Stimulated activated CD4-positive, alpha-beta T cell treated with anti-CD3 and anti-CD28 coated beads, Interleukin-4, amount 100 ng/mL, for 24 hours (primary cell): ENCODE data around the gene SKA1.
"Not testable (repeated sequence)": the region's sequence is repeated elsewhere in the genome, so short reads cannot be mapped to it uniquely, and the experiment has no call there.

Experiments
- DNase-seq: peaks from one replicate; pipeline ENCODE4 v3.0.0-alpha.2; 2020

Gene SKA1

DNA sequence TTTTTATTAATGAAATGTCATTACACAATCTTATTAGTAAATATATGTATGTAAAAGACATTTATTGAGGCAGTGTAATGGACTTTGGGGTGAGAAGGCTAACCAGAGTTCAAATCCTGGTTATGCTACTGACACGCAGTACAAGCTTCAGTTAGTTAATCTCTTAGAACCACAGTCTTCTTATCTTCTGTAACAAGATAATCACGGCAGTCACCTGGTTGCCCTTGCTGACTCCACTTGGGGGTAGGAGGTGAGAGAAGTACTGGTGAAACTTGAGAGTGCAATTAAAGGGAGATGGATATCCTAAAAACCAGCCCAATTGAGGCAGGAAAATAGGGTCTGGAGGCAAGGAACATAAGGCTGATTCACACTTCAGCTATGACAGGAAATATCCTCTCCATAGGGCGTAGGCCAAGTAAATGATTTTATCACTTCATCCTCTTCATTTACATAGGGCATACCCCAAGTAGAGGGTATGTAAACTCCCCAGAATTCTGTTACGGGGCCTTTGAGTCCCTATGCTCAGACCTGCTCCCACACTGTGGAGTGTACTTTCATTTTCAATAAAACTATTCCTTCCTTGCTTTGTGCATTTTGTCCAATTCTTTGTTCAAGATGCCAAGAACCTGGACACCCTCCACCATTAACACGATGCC is 21.3 kb downstream of the SKA1 start:
- DNase-seq: no peak

DNA sequence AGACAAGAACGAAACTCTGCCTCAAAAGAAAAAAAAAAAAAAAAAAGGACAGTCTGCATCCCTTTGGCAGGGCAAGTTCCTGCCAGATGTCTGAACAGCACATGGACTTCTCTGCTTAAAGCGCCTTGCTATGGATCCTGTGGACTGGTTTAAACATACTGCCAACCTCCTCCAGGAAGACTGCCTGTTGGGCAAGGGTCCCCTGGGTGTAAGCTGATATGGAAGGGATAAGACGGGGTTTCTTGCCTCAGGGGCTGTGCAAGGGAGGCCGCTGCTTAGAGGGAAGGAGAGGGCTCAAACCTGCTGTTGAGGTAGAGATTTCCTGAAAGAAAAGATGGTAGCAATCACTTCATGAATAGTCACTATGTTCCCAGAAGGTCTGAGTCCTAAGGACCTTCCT is 22.2 kb downstream of the SKA1 start:
- no peak for DNase-seq

DNA sequence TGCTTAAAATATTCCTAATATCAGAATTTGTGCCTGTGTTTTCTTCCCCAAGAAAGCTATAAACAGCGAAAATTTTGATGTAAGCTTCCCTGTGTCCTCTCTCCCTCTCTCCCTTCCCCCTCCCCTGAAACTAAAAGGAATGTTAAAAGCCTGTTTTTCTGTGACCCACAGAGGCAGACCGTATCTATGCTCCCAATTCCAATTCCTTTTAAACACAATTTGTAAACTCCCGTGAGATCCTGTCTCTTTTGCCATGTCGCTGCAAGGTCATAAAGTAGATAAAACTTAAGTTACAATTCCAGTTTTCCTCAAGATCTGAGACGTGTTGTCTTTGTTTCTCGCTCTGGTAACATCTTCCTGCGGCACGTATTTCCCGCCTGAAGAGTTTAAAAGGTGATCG is 23.3 kb downstream of the SKA1 start:
- no peak for DNase-seq

DNA sequence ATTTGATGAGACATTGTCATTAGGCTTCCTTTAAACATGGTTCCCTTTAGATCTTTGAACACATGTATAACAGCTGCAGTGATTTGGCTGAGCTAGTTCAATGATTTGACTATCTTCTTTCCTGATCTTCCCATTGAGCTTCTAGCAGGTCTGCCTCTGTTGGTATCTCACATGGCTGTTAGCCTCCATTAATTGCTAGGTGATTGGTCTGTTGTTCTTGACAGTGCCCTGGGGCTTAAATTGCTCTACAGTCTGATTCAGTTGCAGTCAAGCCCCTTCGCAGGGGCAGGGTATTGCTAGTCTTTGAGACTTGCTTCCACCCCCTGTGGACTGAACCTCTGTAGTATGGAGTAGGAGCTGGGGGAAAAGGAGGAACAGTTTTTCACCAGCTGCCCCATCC is 24.1 kb downstream of the SKA1 start:
- no peak for DNase-seq

DNA sequence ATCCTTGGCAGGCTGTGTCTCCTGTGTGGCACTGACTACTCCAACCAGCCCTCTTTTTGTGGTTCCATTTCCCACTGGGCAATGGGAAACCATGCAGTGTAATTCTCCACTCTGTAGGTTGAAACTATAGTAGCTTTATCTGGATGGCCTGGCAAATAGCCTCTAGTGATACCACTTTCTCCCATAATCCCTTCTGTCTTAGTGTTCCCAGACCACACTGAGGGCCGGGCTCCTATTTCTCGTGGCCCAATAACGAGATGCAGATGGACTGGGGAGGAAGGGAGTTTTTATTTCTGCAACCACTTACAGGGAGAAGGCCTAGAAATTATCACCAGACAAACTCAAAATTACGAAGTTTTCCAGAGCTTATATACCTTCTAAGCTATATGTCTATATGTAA is 24.7 kb downstream of the SKA1 start:
- no peak for DNase-seq

DNA sequence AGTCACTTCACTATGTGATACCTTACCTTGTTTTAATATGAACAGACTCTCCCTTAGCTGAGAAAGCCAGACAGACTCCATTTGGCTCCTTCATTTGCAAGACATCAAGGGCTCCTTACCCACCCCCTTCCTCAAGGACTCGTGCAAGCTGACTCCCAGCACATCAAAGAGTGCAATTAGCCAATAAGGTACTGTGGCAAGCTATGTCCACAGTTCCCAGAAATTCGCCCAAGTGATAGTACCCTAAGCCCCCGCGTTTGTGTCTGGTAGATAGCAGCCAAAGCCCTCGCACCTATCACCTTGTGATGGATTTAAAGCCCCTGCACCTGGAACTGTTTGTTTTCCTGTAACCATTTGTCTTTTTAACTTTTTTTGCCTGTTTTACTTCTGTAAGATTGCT is 25.6 kb downstream of the SKA1 start:
- not testable (repeated sequence) for DNase-seq

DNA sequence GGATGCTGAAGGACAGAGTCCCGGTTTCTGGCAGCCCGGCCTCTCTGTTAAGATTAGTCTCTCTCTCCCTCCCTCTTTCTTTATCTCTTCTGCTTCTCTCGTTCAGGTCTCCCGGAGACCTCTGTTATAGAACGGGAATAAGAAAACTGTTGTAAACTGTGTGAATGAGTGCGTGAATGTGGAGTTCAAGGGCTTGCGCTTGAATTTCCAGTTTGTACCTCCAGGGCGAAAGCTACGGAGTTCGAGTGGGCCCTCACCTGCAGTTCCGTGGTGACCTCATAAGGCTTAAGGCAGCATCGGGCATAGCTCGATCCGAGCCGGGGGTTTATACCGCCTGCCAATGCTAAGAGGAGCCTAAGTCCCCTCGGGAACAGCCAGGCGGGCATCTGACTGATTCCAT is 26.4 kb downstream of the SKA1 start:
- DNase-seq: no peak

DNA sequence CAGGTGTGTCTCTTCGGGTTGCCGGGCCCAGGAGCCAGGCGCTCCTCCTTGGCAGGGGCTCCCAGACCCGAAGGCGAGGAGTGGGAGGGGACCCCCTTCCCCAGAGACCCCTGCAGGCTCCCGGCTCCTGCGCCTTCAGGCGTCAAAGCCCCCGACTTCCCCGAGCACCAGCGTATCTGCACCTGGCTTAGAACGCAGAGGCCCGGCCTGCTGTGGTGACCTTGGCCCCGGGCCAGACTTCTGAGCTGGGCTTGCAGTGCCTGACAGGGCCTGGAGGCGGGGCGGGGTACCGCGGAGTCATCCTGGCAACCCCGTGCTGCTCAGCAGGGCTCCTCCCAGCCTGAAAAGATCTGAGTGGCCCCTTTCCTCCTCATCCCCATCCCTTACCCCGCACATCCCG is 27.0 kb downstream of the SKA1 start:
- no peak for DNase-seq

DNA sequence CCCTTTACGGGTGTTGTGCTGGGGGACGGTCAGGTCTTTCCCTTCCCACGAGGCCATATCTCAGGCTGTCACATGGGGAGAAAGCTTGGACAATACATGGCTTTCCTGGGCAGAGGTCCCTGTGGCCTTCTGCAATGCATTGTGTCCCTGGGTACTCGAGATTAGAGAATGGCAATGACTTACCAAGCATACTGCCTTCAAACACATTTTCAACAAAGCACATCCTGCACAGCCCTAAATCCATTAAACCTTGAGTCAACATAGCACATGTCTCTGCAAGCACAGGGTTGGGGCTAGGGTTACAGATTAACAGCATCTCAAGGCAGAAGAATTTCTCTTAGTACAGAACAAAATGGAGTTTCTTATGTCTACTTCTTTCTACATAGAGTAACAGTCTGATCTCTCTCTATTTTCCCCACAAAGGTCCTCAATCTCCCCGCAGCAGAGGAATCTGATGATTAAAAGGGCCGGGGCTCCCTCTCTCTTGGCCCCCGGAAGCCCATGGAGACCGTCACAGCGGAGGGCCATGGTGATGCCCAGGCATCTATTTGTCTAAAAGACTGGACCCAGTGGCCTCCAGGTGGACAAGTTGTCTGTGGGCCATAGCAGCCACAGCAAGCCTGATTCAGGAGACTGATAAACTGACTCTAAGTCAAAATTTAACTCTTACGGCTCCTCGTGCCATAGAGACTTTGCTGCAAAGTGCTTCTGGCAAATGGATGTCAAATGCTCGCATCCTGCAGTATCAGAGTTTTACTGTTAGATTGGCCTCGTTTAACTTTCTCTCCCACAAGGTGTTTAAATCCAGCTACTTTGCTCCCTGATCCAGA is 30.1 kb downstream of the SKA1 start:
- DNase-seq: not testable (repeated sequence)

DNA sequence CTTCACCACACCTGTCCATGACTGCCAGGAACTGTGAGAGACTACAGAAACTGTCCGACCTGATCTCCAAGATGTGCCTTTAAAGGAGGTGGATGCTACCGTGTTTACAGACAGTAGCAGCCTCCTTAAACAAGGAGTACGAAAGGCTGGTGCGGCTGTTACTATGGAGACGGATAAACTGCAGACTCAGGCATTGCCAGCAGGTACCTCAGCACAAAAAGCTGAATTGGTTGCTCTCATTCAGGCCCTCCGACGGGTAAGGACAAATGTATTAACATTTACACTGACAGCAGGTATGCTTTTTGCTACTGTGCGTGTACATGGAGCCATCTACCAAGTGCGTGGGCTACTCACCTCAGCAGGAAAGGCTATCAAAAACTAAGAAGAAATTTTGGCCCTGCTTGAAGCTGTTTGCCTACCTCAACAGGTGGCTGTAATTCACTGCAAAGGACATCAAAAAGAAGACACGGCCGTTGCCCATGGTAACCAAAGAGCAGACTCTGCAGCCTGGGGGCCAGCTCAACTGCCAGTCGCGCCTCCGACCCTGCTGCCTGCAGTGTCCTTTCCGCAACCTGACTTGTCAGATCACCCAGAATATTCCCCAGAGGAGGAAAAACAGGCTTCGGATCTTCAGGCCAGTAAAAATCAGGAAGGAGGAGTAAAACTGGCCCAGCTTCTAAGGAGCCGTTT is 30.9 kb downstream of the SKA1 start:
- no peak for DNase-seq

DNA sequence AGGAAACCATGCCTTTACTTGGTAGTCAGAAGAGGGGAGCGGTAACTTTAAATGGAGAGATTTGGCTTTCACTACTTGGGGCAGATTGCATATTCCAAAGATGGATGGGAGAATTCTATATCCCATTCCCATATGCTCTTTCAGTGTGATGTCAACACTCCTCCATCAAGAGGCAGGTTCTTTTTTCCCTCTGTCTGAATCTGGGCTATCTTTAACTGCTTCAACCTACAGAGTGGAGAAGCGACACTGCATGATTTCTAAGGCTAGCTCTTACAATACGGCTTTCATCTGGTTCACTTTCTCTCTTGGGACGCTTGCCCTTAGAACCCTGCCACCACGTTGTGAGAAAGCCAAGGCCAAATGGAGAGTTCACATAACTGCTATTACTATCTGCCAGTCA is 34.4 kb downstream of the SKA1 start:
- no peak for DNase-seq

DNA sequence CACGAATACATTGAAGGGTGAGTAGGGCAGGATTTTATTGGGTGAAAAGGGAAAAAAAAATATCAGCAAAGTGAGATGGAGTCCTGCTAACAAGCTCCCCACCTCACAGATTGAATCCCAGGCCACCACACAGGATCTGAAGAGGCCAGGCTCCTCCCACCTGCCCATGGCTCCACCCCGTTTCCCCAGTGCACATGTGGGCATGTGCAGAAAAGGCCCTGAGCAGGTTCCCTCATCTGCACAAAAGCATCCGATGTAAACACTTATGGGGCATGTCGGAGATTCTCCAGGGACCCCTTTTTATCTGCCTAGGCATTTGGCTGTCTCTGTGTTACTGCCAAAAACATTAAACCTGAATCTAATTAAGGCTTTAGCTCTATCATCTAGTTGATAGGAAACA is 35.2 kb downstream of the SKA1 start:
- DNase-seq: no peak

DNA sequence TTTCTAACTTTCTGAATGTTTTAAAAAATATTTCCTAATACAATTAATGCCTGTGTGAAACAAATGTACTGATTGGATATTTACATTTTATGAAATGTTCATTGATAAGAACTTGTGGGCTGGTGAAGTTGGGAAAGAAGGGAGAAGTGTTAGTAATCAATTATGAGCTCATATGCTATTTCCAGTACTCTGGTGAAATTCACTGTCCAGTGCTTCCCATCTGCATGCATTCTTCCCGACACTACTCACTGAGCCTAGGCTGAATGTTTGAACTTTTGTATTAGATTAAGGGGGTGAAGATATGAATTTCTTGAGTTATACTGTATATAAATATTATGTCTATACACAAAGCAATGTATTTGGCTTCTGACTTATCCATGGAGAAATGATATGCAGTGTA is 36.0 kb downstream of the SKA1 start:
- DNase-seq: no peak

DNA sequence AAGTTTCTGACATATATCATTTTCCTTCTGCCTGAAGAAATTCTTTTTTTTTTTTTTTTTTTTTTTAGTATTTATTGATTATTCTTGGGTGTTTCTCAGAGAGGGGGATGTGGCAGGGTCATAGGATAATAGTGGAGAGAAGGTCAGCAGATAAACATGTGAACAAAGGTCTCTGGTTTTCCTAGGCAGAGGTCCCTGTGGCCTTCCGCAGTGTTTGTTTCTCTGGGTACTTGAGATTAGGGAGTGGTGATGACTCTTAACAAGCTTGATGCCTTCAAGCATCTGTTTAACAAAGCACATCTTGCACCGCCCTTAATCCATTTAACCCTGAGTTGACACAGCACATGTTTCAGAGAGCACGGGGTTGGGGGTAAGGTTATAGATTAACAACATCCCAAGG is 42.0 kb downstream of the SKA1 start:
- not testable (repeated sequence) for DNase-seq

DNA sequence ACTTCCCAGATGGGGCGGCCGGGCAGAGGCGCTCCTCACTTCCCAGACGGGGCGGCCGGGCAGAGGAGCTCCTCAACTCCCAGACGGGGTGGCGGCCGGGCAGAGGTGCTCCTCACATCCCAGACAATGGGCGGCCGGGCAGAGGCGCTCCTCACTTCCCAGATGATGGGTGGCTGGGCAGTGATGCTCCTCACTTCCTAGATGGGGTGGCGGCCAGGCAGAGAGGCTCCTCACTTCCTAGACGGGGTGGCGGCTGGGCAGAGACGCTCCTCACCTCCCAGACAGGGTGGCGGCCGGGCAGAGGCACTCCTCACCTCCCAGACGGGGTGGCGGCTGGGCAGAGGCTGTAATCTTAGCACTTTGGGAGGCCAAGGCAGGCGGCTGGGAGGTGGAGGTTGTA is 42.9 kb downstream of the SKA1 start:
- not testable (repeated sequence) for DNase-seq

DNA sequence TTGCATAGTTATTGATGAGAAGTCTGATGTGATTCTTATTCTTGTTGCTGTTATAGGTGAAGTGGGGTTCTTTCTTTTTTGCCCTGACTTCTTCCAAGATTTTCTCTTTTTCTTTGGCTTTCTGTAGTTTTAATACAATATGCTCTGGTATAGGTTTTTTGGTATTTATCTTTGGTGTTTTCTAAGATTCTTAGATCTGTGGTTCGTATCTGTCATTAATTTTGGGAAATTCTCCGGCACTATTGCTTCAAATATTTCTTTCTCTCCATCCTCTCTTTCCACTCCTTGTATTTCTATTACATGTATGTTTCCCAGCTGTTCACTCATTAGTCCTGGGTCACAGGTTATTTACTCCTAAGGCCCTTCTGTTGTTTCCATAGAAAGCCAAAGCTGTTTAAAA is 43.8 kb downstream of the SKA1 start:
- no peak for DNase-seq

DNA sequence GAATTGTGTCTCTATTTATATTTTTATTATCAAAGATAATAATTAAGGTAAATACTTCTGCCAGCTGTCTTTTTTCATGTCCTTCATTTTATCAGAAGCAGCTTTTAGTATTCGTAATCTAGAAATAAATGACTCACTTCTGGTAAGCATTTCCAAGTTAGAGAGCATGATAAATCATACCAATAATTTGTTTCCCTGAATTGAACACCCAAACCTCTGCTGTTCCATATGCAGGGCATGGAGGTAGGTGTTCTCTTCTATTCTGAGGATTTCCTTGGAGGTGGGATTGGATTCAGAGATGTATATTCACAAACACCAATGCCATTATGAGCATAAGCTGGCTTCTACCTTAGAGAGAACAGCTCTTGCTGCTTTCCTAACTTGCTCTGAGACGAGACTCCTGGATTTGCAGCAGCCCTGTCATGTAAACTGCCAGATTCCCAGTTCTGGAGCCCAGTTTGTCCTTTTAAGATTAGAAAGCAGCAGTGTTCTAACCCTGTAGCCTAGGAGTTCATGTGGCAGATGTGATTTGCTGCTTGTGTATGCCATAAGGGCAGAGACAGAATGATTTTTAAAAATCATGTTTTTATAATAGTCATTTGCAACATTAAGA is 47.5 kb downstream of the SKA1 start:
- DNase-seq: no peak

DNA sequence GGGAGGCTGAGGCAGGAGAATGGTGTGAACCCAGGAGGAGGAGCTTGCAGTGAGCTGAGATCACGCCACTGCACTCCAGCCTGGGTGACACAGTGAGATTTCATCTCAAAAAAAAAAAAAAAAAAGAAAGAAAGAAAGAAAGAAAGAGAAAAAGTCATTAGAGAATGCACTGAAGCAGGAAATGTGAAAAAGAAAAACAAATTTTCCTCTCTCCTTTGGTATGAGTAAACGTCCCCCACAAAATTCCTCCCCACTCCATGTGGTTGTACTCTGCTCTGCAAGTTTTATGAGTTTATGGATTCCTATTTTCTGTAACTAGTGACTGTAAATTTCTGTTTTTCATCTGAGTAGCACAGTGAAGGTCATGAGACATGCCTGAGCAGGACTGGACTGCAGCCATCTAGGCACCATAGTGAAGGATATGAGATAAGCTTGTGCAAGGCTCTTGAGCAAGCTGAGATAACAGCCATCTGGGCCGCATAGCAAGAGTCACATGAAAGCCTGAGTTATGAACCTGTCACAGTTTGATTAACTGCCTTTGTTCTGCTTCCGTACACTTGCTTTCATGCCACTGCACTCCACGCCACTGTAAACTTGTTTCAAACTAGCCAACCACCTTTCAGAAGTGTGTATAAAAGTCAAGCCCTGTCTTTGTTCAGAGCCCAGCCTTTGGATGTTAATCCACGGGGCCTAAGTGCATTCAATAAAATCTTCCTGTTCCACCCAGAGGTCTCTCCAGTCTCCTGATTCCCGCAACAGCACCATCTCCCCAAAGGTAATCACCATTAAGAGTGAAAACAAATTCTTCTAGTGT is 50.2 kb downstream of the SKA1 start:
- no peak for DNase-seq

DNA sequence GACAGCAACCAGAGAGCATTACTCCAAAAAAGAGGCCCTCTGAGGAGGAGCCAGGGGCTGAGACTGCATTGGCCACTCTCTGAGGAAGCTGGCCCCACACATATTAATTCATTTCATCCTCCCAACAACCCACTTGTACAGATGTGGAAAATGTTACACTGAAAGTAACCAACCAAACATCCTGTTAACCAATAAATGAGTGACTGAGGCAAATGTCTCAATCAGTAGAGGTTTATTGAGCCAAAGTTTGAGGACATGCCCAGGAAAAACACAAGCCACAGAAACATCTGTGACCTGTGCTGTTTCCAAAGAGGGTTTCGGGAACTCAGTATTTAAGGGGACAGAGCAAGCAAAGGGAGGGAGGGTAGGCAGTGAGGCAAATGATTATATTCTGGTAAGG is 53.0 kb downstream of the SKA1 start:
- no peak for DNase-seq

DNA sequence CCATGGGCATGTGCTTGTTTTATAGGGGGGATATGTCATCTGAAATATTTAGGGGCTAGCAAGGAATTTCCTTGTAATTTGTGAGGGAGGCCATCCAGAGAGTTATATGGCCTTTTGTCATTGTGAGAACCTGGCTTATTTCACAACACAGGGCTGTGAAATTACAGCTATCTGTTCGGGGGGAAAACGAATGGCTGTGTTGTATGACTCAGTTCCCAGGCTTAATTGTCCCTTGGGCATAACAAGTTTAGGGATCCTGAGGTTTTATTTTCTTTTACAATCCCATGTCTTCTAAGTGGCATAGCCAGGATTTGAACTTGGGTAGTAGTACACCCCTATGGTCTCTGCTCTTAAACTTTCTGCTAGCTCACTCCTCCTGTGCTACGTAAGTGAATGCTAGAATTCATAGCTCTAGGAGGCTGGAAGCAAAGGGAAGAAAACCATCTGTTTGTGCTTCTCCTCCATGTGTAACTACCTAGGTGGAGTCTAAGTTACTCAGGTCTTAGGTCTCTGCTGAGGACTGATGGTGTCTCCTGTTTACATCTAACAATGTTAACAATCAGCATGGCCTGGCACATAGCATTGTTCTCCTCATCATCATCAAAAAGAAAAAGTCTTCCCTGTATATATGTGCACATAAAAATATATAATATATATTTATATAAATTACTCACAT is 53.8 kb downstream of the SKA1 start:
- no peak for DNase-seq

DNA sequence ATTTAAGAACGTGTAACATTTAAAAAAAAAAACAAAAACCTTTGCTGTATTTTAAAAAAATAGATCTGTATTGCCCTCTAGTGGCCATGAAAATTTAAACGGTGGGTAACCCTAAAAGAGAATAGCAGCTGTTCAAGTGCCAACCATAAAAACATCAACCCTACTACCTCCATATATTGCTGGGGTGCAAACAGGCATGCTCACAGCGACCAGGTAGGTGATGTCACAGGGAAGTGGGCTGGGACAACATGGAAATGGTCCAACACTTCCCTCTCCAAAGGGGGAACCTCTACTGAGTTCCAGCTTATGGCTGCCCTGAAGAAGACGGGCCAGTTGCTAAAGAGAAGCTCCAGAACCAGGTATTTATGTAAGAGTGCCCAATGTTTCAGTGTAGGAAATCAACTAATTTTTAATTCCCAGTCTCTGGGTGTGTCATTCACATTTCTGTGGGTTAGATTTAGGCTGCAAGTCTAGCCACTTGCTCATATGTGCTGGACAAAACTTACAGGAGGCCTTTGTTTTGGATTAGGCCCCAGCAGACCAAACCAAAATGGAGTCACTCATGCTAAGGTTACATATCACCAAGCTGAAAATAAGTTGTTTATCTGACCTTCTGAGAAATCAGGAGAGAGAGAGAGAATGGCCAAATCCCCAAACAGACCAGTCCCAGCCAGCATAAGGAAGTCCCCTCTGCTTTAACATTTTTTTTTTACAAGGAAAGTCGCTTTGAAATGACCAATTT is 54.5 kb downstream of the SKA1 start:
- DNase-seq: no peak
